Keratinocyte (primary cell): ENCODE measurements around the gene EHMT1. TPM values are rescaled to one million over a fixed set of nuclear protein-coding genes. Genes with fewer than 3 reads are reported as not detected.

Experiments used
- DNase-seq: peaks from one replicate; pipeline ENCODE4 v3.0.0-alpha.2; 2011; ENCODE audit warnings: low read depth, missing footprints, low spot score
- FAIRE-seq: peaks from 2 replicates; lab custom pipeline; 2011; peaks lifted over from hg19 to GRCh38; lab: Jason Lieb, UNC
- H2AFZ ChIP-seq: 2 replicates; pipeline ENCODE4 v1.6.0; 2012; ENCODE audit warnings: low read length, control low read depth, inconsistent platforms; ENCODE audit not compliant: control insufficient read depth
- H3K27ac ChIP-seq: 2 replicates; pipeline ENCODE4 v1.5.1; 2011; ENCODE audit warnings: low read length; ENCODE audit not compliant: control insufficient read depth, insufficient read depth
- H3K27me3 ChIP-seq: 3 replicates; pipeline ENCODE4 v1.6.0; 2011; ENCODE audit warnings: low read length; ENCODE audit not compliant: control insufficient read depth, insufficient read depth; ENCODE audit errors: extremely low read depth
- H3K36me3 ChIP-seq, 2 experiments: 2 replicates in 1 of 2; 3 replicates in 1 of 2; pipeline ENCODE4 v1.5.1; 2011; ENCODE audit warnings: low read length in 2 of 2, mild to moderate bottlenecking in 1 of 2; ENCODE audit not compliant: control insufficient read depth in 2 of 2, insufficient read depth in 2 of 2; ENCODE audit errors: extremely low read depth in 1 of 2
- H3K4me1 ChIP-seq: 3 replicates; pipeline ENCODE4 v1.5.1; 2011; ENCODE audit warnings: low read length; ENCODE audit not compliant: control insufficient read depth, insufficient read depth; ENCODE audit errors: extremely low read depth
- H3K4me2 ChIP-seq: 3 replicates; pipeline ENCODE4 v1.6.0; 2011; ENCODE audit warnings: low read depth, low read length; ENCODE audit not compliant: control insufficient read depth, insufficient read depth; ENCODE audit errors: extremely low read depth
- H3K4me3 ChIP-seq, 3 experiments: fragments of 200-600 bp in 1 of 3; sonication (generic) in 1 of 3; 2 replicates in 2 of 3; 3 replicates in 1 of 3; pipeline ENCODE4 v1.5.1; 2011 to 2016; ENCODE audit warnings: low read length in 3 of 3, mild to moderate bottlenecking in 3 of 3, control low read depth in 2 of 3, inconsistent platforms in 1 of 3, low read depth in 1 of 3, mixed read lengths in 1 of 3, mixed run types in 1 of 3, moderate library complexity in 1 of 3; ENCODE audit not compliant: control insufficient read depth in 2 of 3, insufficient read depth in 2 of 3; ENCODE audit errors: extremely low read depth in 1 of 3
- H3K79me2 ChIP-seq: 2 replicates; pipeline ENCODE4 v1.6.0; 2012; ENCODE audit warnings: low read length; ENCODE audit not compliant: control insufficient read depth, insufficient read depth
- H3K9ac ChIP-seq: 3 replicates; pipeline ENCODE4 v1.6.0; 2011; ENCODE audit warnings: low read length; ENCODE audit not compliant: control insufficient read depth, insufficient read depth; ENCODE audit errors: extremely low read depth
- H3K9me1 ChIP-seq: 3 replicates; pipeline ENCODE4 v1.6.0; 2011; ENCODE audit warnings: low read length; ENCODE audit not compliant: control insufficient read depth, insufficient read depth; ENCODE audit errors: extremely low read depth
- H3K9me3 ChIP-seq: 2 replicates; pipeline ENCODE4 v1.5.1; 2012; ENCODE audit warnings: low read depth, low read length; ENCODE audit not compliant: control insufficient read depth
- H4K20me1 ChIP-seq: 3 replicates; pipeline ENCODE4 v1.6.0; 2011; ENCODE audit warnings: low read length; ENCODE audit not compliant: control insufficient read depth, insufficient read depth; ENCODE audit errors: extremely low read depth
- EZH2 ChIP-seq: IDR thresholded peaks from one replicate; pipeline ENCODE4 v1.6.1; 2012; ENCODE audit warnings: inconsistent platforms, mild to moderate bottlenecking, low read length, moderate library complexity
- dilution Hi-C: fragments of 300-500 bp; cut with MboI; formaldehyde crosslinking; loops from one replicate; pipeline ENCODE4 v1.7.0; 2020; ENCODE audit warnings: low sequenced_read_pairs; ENCODE audit not compliant: extremely low pct_ligation_motif_present
- polyA plus RNA-seq, 5 experiments: library from polyadenylated mRNA; depleted of rRNA in 3 of 5; stranded (reverse) in 3 of 5; stranded (forward) in 1 of 5; unstranded in 1 of 5; fragments of >200 nt; gene quantifications; 1 replicate in 1 of 5; 2 replicates in 3 of 5; 3 replicates in 1 of 5; pipeline versions ENCODE4 v1.2.1 to v1.2.3, GENCODE V29; 2011 to 2012; ENCODE audit warnings: missing spikeins in 2 of 5, low read depth in 1 of 5, low replicate concordance in 1 of 5
- TF ChIP-seq, protein P1 (sequence below), 3 experiments: IDR thresholded peaks in 1 of 3; conservative IDR thresholded peaks in 1 of 3; optimal IDR thresholded peaks in 1 of 3; 2 replicates in 2 of 3; 3 replicates in 1 of 3; pipeline versions ENCODE3 to v1.5.1; 2011; ENCODE audit warnings: low read length in 3 of 3, mild to moderate bottlenecking in 3 of 3, moderate library complexity in 2 of 3, control low read depth in 1 of 3, inconsistent platforms in 1 of 3; ENCODE audit not compliant: insufficient read depth in 2 of 3; ENCODE audit errors: extremely low read depth in 1 of 3

Gene EHMT1
- polyA plus RNA-seq, 1 donor (not counting 4 experiments of a cell fraction or from before 2014, with no cell fraction given): 25.9 TPM

DNA sequence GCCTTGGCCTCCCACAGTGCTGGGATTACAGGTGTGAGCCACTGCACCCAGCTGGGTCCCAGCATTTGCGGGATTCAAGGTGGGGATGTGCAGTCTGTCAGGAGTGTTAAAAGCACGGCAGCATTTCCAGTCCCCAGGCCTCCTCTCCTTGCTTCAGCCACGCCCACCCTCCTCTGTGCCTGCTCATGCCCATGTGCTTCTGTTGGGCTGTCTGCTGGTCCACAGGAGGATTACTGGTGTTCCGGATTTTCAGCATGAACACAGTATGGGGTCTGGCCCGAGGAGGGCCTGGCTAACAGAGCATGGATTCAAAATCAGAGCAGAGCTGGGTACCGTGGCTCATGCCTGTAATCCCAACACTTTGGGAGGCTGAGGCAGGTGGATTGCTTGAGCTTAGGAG is 7.9 kb upstream of the EHMT1 start:
- peaks cover 12 to 23% of the 10 kb centered on the region in 2 experiments for H3K36me3 ChIP-seq
- H3K4me3 ChIP-seq: no peak overlapping the region
- H3K4me2 ChIP-seq: peak overlapping the region; percentile 25
- H4K20me1 ChIP-seq: no peaks in the 10 kb centered on the region
- H3K27me3 ChIP-seq: no peaks in the 10 kb centered on the region
- H3K9me3 ChIP-seq: no peaks in the 10 kb centered on the region
- H2AFZ ChIP-seq: no peak overlapping the region
- dilution Hi-C loops: no loop called here
- DNase-seq: no peak
- H3K9ac ChIP-seq: peak overlapping the region; percentile 96
- TF ChIP-seq, protein P1, sequence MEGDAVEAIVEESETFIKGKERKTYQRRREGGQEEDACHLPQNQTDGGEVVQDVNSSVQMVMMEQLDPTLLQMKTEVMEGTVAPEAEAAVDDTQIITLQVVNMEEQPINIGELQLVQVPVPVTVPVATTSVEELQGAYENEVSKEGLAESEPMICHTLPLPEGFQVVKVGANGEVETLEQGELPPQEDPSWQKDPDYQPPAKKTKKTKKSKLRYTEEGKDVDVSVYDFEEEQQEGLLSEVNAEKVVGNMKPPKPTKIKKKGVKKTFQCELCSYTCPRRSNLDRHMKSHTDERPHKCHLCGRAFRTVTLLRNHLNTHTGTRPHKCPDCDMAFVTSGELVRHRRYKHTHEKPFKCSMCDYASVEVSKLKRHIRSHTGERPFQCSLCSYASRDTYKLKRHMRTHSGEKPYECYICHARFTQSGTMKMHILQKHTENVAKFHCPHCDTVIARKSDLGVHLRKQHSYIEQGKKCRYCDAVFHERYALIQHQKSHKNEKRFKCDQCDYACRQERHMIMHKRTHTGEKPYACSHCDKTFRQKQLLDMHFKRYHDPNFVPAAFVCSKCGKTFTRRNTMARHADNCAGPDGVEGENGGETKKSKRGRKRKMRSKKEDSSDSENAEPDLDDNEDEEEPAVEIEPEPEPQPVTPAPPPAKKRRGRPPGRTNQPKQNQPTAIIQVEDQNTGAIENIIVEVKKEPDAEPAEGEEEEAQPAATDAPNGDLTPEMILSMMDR (optimal IDR thresholded peaks at IDR 0.05 in 1 of 3, IDR thresholded peaks at IDR 0.05 in 1 of 3, conservative IDR thresholded peaks at IDR 0.05 in 1 of 3; ENCODE audit: extremely low read depth in 1 of 3, insufficient read depth in 2 of 3, low read length in 3 of 3): no peak
- TF ChIP-seq EZH2: no peak
- peak overlapping the region; percentile 100 for H3K27ac ChIP-seq
- peaks cover 73% of the 10 kb centered on the region for H3K79me2 ChIP-seq
- peaks cover 42% of the 10 kb centered on the region for H3K4me1 ChIP-seq
- H3K9me1 ChIP-seq: no peaks in the 10 kb centered on the region
- FAIRE-seq: no peak

DNA sequence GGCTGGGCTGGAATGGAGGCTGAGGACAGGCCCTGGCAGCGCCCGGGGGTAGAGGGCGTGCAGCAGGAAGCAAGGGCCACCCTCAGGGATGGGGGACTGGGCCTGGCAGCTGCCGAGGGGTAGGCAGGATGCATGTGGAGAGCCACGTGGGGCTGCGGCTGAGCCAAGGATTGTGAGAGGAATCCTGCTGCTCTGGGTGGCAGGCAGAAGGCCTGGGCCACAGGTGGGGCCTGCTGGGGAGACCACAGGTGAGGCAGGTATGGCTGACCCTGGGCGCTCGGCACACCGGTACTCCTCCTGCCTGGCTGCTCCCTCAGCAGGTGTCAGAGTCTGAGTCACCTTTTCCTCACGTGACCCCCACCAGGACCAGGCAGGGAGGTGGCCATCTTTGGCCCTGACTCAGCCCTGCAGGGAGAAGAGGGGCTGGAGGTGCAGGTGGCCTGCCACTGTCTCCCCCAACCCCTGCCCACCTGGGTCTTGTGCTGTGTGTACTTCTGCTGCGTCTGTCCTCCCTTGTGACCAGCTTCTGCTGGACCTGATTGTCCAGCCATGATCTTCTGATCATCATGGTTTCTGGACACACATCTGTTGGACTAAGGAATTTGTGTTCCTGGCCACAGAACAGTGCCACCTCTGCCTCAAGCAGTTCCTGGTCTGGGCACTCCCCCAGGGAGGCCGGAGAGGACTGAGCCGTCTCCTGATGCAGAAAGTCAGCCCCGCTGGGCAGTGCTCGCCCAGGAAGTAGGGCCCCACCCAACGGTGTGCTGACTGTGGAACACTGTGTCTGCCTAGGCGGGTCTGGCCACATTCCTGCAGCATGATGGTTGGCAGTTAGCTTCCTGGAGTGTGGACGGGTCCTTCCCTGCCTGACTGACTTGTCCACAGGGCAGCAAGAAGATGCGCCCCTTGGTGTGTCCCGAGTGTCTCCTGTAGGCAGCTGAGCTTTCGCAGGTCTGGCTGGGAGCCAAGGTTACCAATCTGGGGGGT is 6.9 kb upstream of the EHMT1 start:
- peak; percentile 94 for DNase-seq
- TF ChIP-seq, protein P1 (optimal IDR thresholded peaks at IDR 0.05 in 1 of 3, IDR thresholded peaks at IDR 0.05 in 1 of 3, conservative IDR thresholded peaks at IDR 0.05 in 1 of 3; ENCODE audit: extremely low read depth in 1 of 3, insufficient read depth in 2 of 3, low read length in 3 of 3): no peak
- TF ChIP-seq EZH2: no peak
- peak overlapping the region; percentile 42 to 76 (median 62) for H3K4me3 ChIP-seq
- H2AFZ ChIP-seq: peak overlapping the region; percentile 64
- H3K36me3 ChIP-seq: peaks cover 12 to 23% of the 10 kb centered on the region in 2 experiments
- H3K9ac ChIP-seq: peak overlapping the region; percentile 96
- peaks cover 42% of the 10 kb centered on the region for H3K4me1 ChIP-seq
- H3K9me1 ChIP-seq: no peaks in the 10 kb centered on the region
- dilution Hi-C loops: no loop called here
- H3K27ac ChIP-seq: peak overlapping the region; percentile 100
- H3K79me2 ChIP-seq: peaks cover 68% of the 10 kb centered on the region
- FAIRE-seq: peak; percentile 99
- no peaks in the 10 kb centered on the region for H4K20me1 ChIP-seq
- H3K4me2 ChIP-seq: peak overlapping the region; percentile 99
- H3K9me3 ChIP-seq: no peaks in the 10 kb centered on the region
- H3K27me3 ChIP-seq: no peaks in the 10 kb centered on the region
